Upper lobe of right lung (tissue), 1 donor: ENCODE measurements around the gene SOS2. TPM values are rescaled to one million over a fixed set of nuclear protein-coding genes. Genes with fewer than 3 reads are reported as not detected.

Source experiments
- ATAC-seq: fragments of 200-7000 bp; cut with Tn5 transposase; one replicate; pipeline ENCODE4 v1.9.1; 2020; ENCODE audit warnings: mild to moderate bottlenecking, moderate library complexity
- DNase-seq: peaks from one replicate; pipeline ENCODE4 v3.0.0-alpha.2; 2020
- H3K27ac ChIP-seq: fragments of 200-600 bp; one replicate; pipeline ENCODE4 v1.8.0; 2022
- H3K27me3 ChIP-seq: fragments of 200-600 bp; one replicate; pipeline ENCODE4 v1.8.0; 2022; ENCODE audit warnings: mild to moderate bottlenecking
- H3K36me3 ChIP-seq: fragments of 200-600 bp; one replicate; pipeline ENCODE4 v1.8.0; 2022
- H3K4me1 ChIP-seq: fragments of 200-600 bp; one replicate; pipeline ENCODE4 v1.8.0; 2022
- H3K4me3 ChIP-seq: fragments of 200-600 bp; one replicate; pipeline ENCODE4 v1.8.0; 2022; ENCODE audit warnings: mild to moderate bottlenecking
- H3K9me3 ChIP-seq: fragments of 200-600 bp; one replicate; pipeline ENCODE4 v1.8.0; 2022
- CTCF ChIP-seq: fragments of 200-600 bp; IDR thresholded peaks from one replicate; pipeline ENCODE4 v1.8.0; 2022; ENCODE audit warnings: antibody characterized with exemption
- intact Hi-C: fragments of 100-400 bp; cut with DNase I; formaldehyde crosslinking; loops from one replicate; pipeline ENCODE4 v1.11.0; 2022
- total RNA-seq: library from RNA; stranded (reverse); fragmentation: NEBNext Ultra II Directional; extraction: Animal tissue kit (Norgen Biotek cat#: 25700); gene quantifications from one replicate; pipeline ENCODE4 v1.2.1, GENCODE V29; 2021
- donor health status: DM: no; HTN: yes; CAD: no; lungs with severe emphysema.

SOS2 gene
- total RNA-seq, 1 donor from 2014 or later = 30.3 TPM

GRCh38 chr14:50215416-50215815, 16.0 kb downstream of the SOS2 start:
- H3K4me1 ChIP-seq = no peaks in the 10 kb centered on the region
- H3K27ac ChIP-seq = no peak overlapping the region
- no peak for TF ChIP-seq CTCF
- DNase-seq (no peak), ATAC-seq (no peak)
- H3K36me3 ChIP-seq = no peaks in the 10 kb centered on the region
- no peak overlapping the region for H3K4me3 ChIP-seq
- no peaks in the 10 kb centered on the region for H3K9me3 ChIP-seq
- H3K27me3 ChIP-seq = no peaks in the 10 kb centered on the region
- intact Hi-C loops = no loop called here

- ATAC-seq = no peak
- no peaks in the 10 kb centered on the region for H3K27me3 ChIP-seq
- H3K9me3 ChIP-seq = no peaks in the 10 kb centered on the region
- no peak for TF ChIP-seq CTCF
- no peaks in the 10 kb centered on the region for H3K4me1 ChIP-seq
- no peaks in the 10 kb centered on the region for H3K36me3 ChIP-seq
- no peak overlapping the region for H3K27ac ChIP-seq
- H3K4me3 ChIP-seq = no peak overlapping the region
- intact Hi-C loops = no loop called here
- no peak for DNase-seq
These were observed 17.6 kb downstream of the SOS2 start for GRCh38 chr14:50213795-50214194.

GRCh38 chr14:50212726-50213125, 18.7 kb downstream of the SOS2 start:
- ATAC-seq = no peak
- Histone ChIP-seq H3K9me3 (no peaks in the 10 kb centered on the region), H3K4me3 (no peak overlapping the region), H3K4me1 (no peaks in the 10 kb centered on the region), H3K27ac (no peak overlapping the region), H3K27me3 (no peaks in the 10 kb centered on the region), H3K36me3 (no peaks in the 10 kb centered on the region)
- no peak for DNase-seq
- intact Hi-C loops = no loop called here
- TF ChIP-seq CTCF = no peak

- no peaks in the 10 kb centered on the region for H3K9me3 ChIP-seq
- no peak for TF ChIP-seq CTCF
- intact Hi-C loops = no loop called here
- H3K4me3 ChIP-seq = no peak overlapping the region
- no peak for DNase-seq
- H3K36me3 ChIP-seq = no peaks in the 10 kb centered on the region
- no peaks in the 10 kb centered on the region for H3K27me3 ChIP-seq
- no peak overlapping the region for H3K27ac ChIP-seq
- no peaks in the 10 kb centered on the region for H3K4me1 ChIP-seq
- ATAC-seq = no peak
These were observed 21.3 kb downstream of the SOS2 start for GRCh38 chr14:50210074-50210473.

- ATAC-seq (no peak), DNase-seq (no peak)
- TF ChIP-seq CTCF = no peak
- Histone ChIP-seq H3K27ac (no peak overlapping the region), H3K36me3 (peaks cover 45% of the 10 kb centered on the region), H3K4me1 (no peaks in the 10 kb centered on the region), H3K9me3 (no peaks in the 10 kb centered on the region), H3K27me3 (no peaks in the 10 kb centered on the region), H3K4me3 (no peak overlapping the region)
- intact Hi-C loops = no loop called here
These were observed 32.9 kb downstream of the SOS2 start for GRCh38 chr14:50198499-50198898.

- TF ChIP-seq CTCF = no peak
- intact Hi-C loops = no loop called here
- ATAC-seq (no peak), DNase-seq (no peak)
- H3K27me3 ChIP-seq = no peaks in the 10 kb centered on the region
- H3K9me3 ChIP-seq = no peaks in the 10 kb centered on the region
- H3K27ac ChIP-seq = no peak overlapping the region
- H3K4me1 ChIP-seq = no peaks in the 10 kb centered on the region
- H3K4me3 ChIP-seq = no peak overlapping the region
- H3K36me3 ChIP-seq = peaks cover 27% of the 10 kb centered on the region
These were observed 39.9 kb downstream of the SOS2 start for GRCh38 chr14:50191499-50191898.
